MM.1S (cell line): ENCODE measurements around the gene SYNCRIP.

Source experiments
- CTCF ChIP-seq: fragments of 300-600 bp; sonication (generic); IDR thresholded peaks from 2 replicates; pipeline ENCODE4 v1.5.1; 2016; ENCODE audit warnings: antibody characterized with exemption, low read length, mixed read lengths
- EZH2phosphoT487 ChIP-seq: fragments of 300-600 bp; sonication (generic); IDR thresholded peaks from 2 replicates; pipeline ENCODE4 v1.6.1; 2018; ENCODE audit warnings: antibody characterized with exemption, low read length

DNA sequence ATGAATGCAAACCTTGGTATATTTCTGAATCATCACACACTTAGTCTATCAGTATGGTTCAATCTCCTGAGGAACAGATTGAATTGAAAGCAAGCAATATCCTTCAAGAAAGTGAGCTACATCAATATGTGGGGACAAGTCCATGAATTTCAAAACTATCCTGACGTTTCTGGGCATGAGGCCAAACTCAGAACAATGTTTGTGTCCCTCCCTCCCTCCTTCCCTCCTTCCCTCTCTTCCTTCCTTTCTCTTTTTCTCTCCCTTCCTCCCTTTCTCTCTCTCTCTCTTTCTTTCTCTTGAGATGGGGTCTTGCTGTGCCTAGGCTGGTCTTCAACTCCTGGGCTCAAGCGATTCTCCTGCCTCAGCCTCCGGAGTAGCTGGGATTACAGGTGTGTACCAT, 27.9 kb upstream of the SYNCRIP start:
- TF ChIP-seq CTCF, result no peak
- TF ChIP-seq EZH2phosphoT487, result no peak
